ENCODE results near the gene SLC6A9. TPM values are rescaled to one million over a fixed set of nuclear protein-coding genes. Genes with fewer than 3 reads are reported as not detected.

SLC6A9 gene
- total and polyA plus RNA-seq, 2 experiments from 2014 or later: 14.4 to 20.0 TPM

GRCh38 chr1:44025816-44026215 is 5.4 kb downstream of the SLC6A9 start (continued):
- TF ChIP-seq ETS1 (IDR thresholded peaks at IDR 0.05) (no peak), NANOG (IDR thresholded peaks at IDR 0.05; ENCODE audit: borderline replicate concordance) (no peak), JUNB (IDR thresholded peaks at IDR 0.05; ENCODE audit: unreplicated experiment) (no peak), ZNF331 (CRISPR knock-in tag; IDR thresholded peaks at IDR 0.05; ENCODE audit: low read depth) (no peak), CTCF (conservative IDR thresholded peaks at IDR 0.05; ENCODE audit: low read depth in 2 of 2) (no peak)

- ATAC-seq: no peak
- no peak overlapping the region; the same call in 2 of the 3 replicates for H3K4me3 Mint-ChIP-seq
- no peak for TF ChIP-seq ZNF114 (CRISPR knock-in tag; IDR thresholded peaks at IDR 0.05)
- no peak for TF ChIP-seq STAT1 (IDR thresholded peaks at IDR 0.05; ENCODE audit: unreplicated experiment)
- no peak for TF ChIP-seq ZNF331 (CRISPR knock-in tag; IDR thresholded peaks at IDR 0.05; ENCODE audit: low read depth)
- no peak for TF ChIP-seq EZH2 (IDR thresholded peaks at IDR 0.05; ENCODE audit: low read depth, unreplicated experiment)
- no peak for TF ChIP-seq POLR2AphosphoS5 (IDR thresholded peaks at IDR 0.05; ENCODE audit: low read depth)
- TF ChIP-seq JUNB (IDR thresholded peaks at IDR 0.05; ENCODE audit: unreplicated experiment): no peak
- no peak for TF ChIP-seq ZNF462 (CRISPR knock-in tag; IDR thresholded peaks at IDR 0.05)
- no peak for TF ChIP-seq EZH2phosphoT487 (IDR thresholded peaks at IDR 0.05; ENCODE audit: unreplicated experiment)
- no peak for TF ChIP-seq CREB1 (CRISPR knock-in tag; IDR thresholded peaks at IDR 0.05; ENCODE audit: low read depth)
- TF ChIP-seq NANOG (IDR thresholded peaks at IDR 0.05; ENCODE audit: borderline replicate concordance): no peak
- TF ChIP-seq CTCF (conservative IDR thresholded peaks at IDR 0.05; ENCODE audit: low read depth in 2 of 2): no peak
These were observed 6.2 kb downstream of the SLC6A9 start for GRCh38 chr1:44024903-44025525.

More at GRCh38 chr1:44024903-44025525, 6.2 kb downstream of the SLC6A9 start:
- Histone ChIP-seq H3K27ac (ENCODE audit: low read depth) (no peak overlapping the region), H3K4me1 (ENCODE audit: insufficient read depth) (peaks cover 12% of the 10 kb centered on the region; the same call in 1 of the 2 replicates), H3K27me3 (ENCODE audit: insufficient read depth) (no peaks in the 10 kb centered on the region), H3K4me3 (no peak overlapping the region), H3F3A (replicated peaks; ENCODE audit: low read depth) (peaks cover 10% of the 10 kb centered on the region; the same call in 1 of the 2 replicates), H3K79me2 (replicated peaks; ENCODE audit: insufficient read depth) (peaks cover 37% of the 10 kb centered on the region), H3K9me2 (ENCODE audit: insufficient read depth) (no peaks in the 10 kb centered on the region), H2AFZ (no peak overlapping the region), H3K36me3 (ENCODE audit: insufficient read depth) (no peaks in the 10 kb centered on the region; the same call in 1 of the 2 replicates), H3K4me2 (no peak overlapping the region), H4K20me1 (replicated peaks; ENCODE audit: insufficient read depth) (no peaks in the 10 kb centered on the region; the same call in 1 of the 2 replicates)
- peaks cover 68% of the 10 kb centered on the region for H3K36me3 Mint-ChIP-seq (ENCODE audit: low read depth)
- peaks cover 9% of the 10 kb centered on the region for H3K27me3 Mint-ChIP-seq (ENCODE audit: insufficient read depth, low read depth, poor library complexity)
- peaks cover 36% of the 10 kb centered on the region for H3K4me1 Mint-ChIP-seq
- DNase-seq (ENCODE audit: low spot score): no peak
- H3K9me3 Mint-ChIP-seq: peaks cover 4% of the 10 kb centered on the region; the same call in 1 of the 3 replicates
- H3K27ac Mint-ChIP-seq: no peak overlapping the region

Measured in GM23338 (cell line).